Activated CD8-positive, alpha-beta T cell treated with anti-CD3 and anti-CD28 coated beads, Interleukin-2, amount 10 ng/mL, durations not matched to agents 7 days and 5 days (primary cell): ENCODE measurements around the gene SZT2. TPM values are rescaled to one million over a fixed set of nuclear protein-coding genes. Genes with fewer than 3 reads are reported as not detected.
A peak's percentile ranks its signal among the peaks of the same experiment; 100 is the strongest.

Experiments
- ATAC-seq: fragments of 150-1000 bp; cut with Tn5 transposase; one replicate; pipeline ENCODE4 v1.10.0; 2021; ENCODE audit warnings: moderate library complexity
- CTCF ChIA-PET: fragments of 350-600 bp; sonication (Branson Sonifier 250); formaldehyde crosslinking; loops from one replicate; lab custom pipeline; 2021; ENCODE audit warnings: antibody characterized with exemption; lab: Charles Lee
- POLR2A ChIA-PET: fragments of 350-600 bp; sonication (Branson Sonifier 250); formaldehyde crosslinking; loops from one replicate; lab custom pipeline; 2021; ENCODE audit warnings: antibody characterized with exemption; lab: Charles Lee
- DNase-seq: peaks from one replicate; pipeline ENCODE4 v3.0.0-alpha.2; 2020
- H3K27ac Mint-ChIP-seq: one replicate; pipeline ENCODE4 v1.8.0; 2021; ENCODE audit warnings: mild to moderate bottlenecking, mixed read lengths
- H3K27me3 Mint-ChIP-seq: one replicate; pipeline ENCODE4 v1.8.0; 2021; ENCODE audit warnings: low read depth, mixed read lengths
- H3K36me3 Mint-ChIP-seq: one replicate; pipeline ENCODE4 v1.8.0; 2021; ENCODE audit warnings: low read depth, mixed read lengths
- H3K4me1 Mint-ChIP-seq: one replicate; pipeline ENCODE4 v1.8.0; 2021; ENCODE audit warnings: low read depth, mixed read lengths
- H3K4me3 Mint-ChIP-seq: one replicate; pipeline ENCODE4 v1.8.0; 2021; ENCODE audit warnings: mild to moderate bottlenecking, mixed read lengths
- H3K9me3 Mint-ChIP-seq: one replicate; pipeline ENCODE4 v1.8.0; 2022; ENCODE audit warnings: mixed read lengths; ENCODE audit not compliant: insufficient read depth
- total RNA-seq, 2 experiments: library from RNA; stranded (reverse); gene quantifications; one replicate each; pipeline ENCODE4 v1.2.3, GENCODE V29; 2021

The SZT2 gene
- 10 to 100 TPM; 57.2 to 58.3 TPM for total RNA-seq

DNA sequence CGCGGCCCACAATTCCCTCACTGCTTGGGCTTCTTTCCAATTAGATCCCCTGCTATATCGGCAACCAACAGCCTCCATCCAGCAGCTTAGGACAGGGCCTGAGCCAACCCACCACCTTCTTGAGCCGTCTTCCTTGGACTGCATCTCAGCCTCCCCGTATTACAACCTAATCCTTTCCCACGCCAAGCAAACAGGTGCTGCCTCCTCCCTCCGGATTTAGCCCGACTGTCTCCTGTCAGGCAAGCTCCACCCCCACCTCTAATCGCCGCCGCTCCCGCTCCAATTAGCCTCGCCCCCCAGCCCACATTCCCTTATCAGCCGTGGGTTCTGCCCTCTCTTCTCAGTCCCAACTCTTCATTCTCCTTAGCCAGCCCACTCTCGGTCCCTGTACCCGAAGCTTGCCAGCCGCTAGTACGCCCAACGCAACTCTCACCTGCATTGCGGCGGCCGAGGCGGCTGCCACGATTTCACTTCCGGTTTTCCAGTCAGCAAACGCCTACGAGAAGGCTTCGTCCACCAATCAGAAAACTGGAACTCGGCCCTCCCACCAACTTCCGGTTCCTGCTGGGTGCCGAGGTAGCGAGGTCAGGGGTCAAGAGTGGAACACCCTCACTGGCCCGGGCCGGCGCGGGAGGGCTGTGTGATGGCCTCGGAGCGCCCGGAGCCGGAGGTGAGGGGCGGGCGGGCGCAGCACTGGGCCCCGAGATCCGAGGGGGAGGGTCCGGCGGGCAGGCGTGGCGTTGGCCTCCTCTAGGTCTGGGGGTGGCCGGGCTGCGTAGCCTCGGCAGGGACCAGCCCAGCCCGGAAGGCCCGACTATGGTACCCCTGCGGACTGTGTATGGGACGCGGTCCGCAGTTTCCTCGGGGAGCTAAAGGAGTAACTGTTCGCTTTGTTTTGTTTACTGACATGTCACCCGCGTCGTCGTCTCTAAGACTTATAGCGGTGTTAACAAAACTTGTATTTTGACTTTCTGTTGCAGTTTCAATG is at the start of gene SZT2, which contains the start of gene MED8:
TSS of gene SZT2 (plus strand) at position 574 of the 988 bp plus-strand sequence. CDS start at position 644, 70 bp downstream.
TSS of gene MED8 (minus strand) at position 475 of the 988 bp plus-strand sequence. CDS start at position 439, 36 bp downstream.
- Mint-ChIP-seq H3K27me3 (no peaks in the 10 kb centered on the region), H3K4me3 (peak within 1 kb of the TSS; percentile 100), H3K9me3 (no peaks in the 10 kb centered on the region), H3K4me1 (peaks cover 33% of the 10 kb centered on the region), H3K27ac (peak within 1 kb of the TSS; percentile 96), H3K36me3 (peaks cover 31% of the 10 kb centered on the region)
- ChIA-PET CTCF (interaction anchor here (1.0 to 2.1 kb wide), 5 partner anchors 10 to 163 kb away, joined by 3 to 14 read pairs (median 5); no protein-coding TSS in a partner anchor), POLR2A (interaction anchor here (1.0 to 3.1 kb wide), 7 partner anchors 8 to 261 kb away, joined by 3 to 17 read pairs (median 5); partner anchors contain the start of genes CDC20, ELOVL1 and KDM4A)
- DNase-seq = peak; percentile 95
- ATAC-seq = peak; percentile 96

DNA sequence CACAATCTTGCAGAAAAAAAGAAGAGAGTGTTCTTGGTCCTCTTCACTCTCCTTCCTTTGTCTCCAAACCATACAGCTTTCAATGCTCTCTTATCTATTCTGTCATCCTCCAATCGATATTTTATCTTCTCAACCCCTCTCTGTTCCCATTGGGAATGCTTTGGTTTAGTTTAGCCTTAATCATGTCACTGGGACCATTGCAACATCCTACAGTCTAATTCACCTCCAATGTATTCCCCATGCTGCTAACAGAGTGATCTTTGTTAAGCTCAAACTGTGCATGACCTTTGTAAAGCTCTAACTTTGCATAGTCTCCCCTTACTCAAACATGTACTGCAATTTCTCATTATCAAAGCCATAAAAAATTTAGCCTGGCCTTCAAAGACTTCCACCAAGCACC is 49.1 kb upstream of the SZT2 start:
- Mint-ChIP-seq H3K9me3 (no peaks in the 10 kb centered on the region), H3K27ac (no peak overlapping the region), H3K4me3 (no peak overlapping the region), H3K36me3 (no peaks in the 10 kb centered on the region), H3K4me1 (no peaks in the 10 kb centered on the region), H3K27me3 (no peaks in the 10 kb centered on the region)
- CTCF ChIA-PET = interaction anchor here (1.3 kb wide), 1 partner anchor 113 kb away, joined by 6 read pairs; no protein-coding TSS in a partner anchor
- DNase-seq (no peak), ATAC-seq (no peak)
- POLR2A ChIA-PET = no interaction called here

DNA sequence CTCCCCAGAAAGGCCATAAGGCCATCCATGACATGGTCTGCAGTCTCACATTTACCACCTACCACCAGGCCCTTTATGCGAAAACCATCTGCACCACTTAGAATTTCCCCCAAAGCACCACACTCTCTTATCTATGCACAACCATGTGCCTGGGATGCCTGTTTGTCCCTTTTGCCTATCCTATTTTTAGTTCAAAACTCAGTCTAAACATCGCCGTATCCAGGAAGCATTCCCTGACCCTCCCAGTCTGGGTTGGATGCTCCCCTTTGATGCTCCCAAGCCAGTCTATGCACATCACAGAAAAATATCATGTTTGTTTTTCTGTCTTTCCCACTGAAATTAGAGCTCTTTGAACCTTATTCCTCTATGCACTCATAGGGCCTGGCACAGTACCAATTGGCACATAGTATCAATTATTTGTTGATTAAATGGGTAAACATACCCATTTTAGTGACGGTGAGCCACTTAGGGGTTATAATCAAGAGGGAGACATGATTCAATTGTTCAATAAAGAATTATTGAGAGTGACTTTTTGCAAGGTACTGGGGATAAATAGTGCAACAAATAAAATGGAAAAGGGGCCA is 45.3 kb upstream of the SZT2 start:
- H3K9me3 Mint-ChIP-seq = no peaks in the 10 kb centered on the region
- no peak for DNase-seq
- ATAC-seq = no peak
- H3K4me3 Mint-ChIP-seq = no peak overlapping the region
- POLR2A ChIA-PET = no interaction called here
- H3K27me3 Mint-ChIP-seq = no peaks in the 10 kb centered on the region
- peaks cover 3% of the 10 kb centered on the region for H3K4me1 Mint-ChIP-seq
- no peak overlapping the region for H3K27ac Mint-ChIP-seq
- CTCF ChIA-PET = no interaction called here
- H3K36me3 Mint-ChIP-seq = no peaks in the 10 kb centered on the region

DNA sequence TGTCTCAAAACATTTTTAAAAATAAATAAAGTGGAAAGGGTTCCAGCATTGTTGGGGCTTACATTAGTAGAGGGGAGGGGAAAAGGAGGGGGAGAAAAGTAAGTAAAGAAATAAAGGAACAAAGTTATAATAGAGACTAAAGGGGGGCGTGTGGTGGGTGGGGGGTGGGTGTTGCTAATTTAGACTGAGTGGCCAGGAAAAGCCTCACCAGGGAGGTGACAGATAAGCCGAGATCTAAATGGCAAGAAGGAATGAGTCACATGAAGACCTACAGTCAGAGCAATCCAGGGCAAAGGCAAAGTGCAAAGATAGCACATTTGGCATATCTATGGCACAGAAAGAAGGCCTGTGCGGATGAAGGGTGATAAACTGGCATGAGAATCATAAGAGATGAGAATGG is 44.6 kb upstream of the SZT2 start:
- peaks cover 10% of the 10 kb centered on the region for H3K4me1 Mint-ChIP-seq
- ATAC-seq = no peak
- no peaks in the 10 kb centered on the region for H3K9me3 Mint-ChIP-seq
- ChIA-PET CTCF (no interaction called here), POLR2A (no interaction called here)
- H3K4me3 Mint-ChIP-seq = no peak overlapping the region
- DNase-seq = no peak
- H3K36me3 Mint-ChIP-seq = no peaks in the 10 kb centered on the region
- no peaks in the 10 kb centered on the region for H3K27me3 Mint-ChIP-seq
- no peak overlapping the region for H3K27ac Mint-ChIP-seq

DNA sequence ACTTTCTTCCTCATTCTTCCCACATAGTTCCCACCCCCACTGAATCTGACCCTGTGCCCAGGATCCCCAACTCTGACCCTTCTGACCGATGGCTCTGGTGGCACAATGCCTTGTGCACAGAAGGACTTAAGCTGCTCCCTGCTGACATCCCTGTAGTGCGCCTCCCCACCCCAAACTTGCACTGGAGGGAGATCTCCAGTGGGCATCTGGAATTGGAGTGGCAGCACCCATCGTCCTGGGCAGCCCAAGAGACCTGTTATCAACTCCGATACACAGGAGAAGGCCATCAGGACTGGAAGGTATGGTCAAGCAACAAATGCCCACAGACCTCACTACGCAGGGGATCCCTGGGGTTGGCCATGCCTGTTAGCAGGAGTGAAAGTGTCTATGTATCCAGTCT is 43.1 kb upstream of the SZT2 start:
- peaks cover 12% of the 10 kb centered on the region for H3K4me1 Mint-ChIP-seq
- no peaks in the 10 kb centered on the region for H3K27me3 Mint-ChIP-seq
- DNase-seq (no peak), ATAC-seq (no peak)
- H3K4me3 Mint-ChIP-seq = no peak overlapping the region
- no peaks in the 10 kb centered on the region for H3K36me3 Mint-ChIP-seq
- ChIA-PET CTCF (no interaction called here), POLR2A (no interaction called here)
- H3K27ac Mint-ChIP-seq = no peak overlapping the region
- H3K9me3 Mint-ChIP-seq = no peaks in the 10 kb centered on the region

DNA sequence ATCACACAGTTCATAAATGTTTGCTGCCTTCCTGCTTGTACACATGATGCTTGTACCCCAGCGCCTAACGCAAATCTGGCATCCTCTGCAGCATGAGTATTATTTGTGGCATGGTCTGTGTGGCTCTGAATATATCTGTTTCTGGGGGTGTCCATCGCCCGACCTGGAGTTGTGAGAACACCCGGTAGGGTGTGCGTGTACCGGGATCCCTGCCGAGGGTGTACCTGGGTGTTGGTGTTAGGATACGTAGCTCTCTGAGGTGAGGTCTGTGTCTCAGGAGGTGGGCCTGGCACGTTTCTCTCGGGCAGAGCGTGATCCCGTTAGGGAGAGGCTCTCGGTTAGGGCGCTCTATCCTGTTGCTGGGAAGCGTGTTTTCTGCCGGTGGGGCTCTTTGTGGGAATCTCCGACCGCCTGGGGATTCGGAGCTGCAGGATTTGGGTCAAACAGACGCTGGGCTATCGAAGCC is 41.3 kb upstream of the SZT2 start:
- ChIA-PET POLR2A (interaction anchor here (0.9 kb wide), 1 partner anchor 65 kb away, joined by 3 read pairs; no protein-coding TSS in a partner anchor), CTCF (no interaction called here)
- Mint-ChIP-seq H3K9me3 (no peaks in the 10 kb centered on the region), H3K27ac (no peak overlapping the region), H3K36me3 (no peaks in the 10 kb centered on the region), H3K4me3 (peak overlapping the region; percentile 27), H3K27me3 (no peaks in the 10 kb centered on the region), H3K4me1 (peaks cover 17% of the 10 kb centered on the region)
- ATAC-seq = no peak
- DNase-seq = no peak

DNA sequence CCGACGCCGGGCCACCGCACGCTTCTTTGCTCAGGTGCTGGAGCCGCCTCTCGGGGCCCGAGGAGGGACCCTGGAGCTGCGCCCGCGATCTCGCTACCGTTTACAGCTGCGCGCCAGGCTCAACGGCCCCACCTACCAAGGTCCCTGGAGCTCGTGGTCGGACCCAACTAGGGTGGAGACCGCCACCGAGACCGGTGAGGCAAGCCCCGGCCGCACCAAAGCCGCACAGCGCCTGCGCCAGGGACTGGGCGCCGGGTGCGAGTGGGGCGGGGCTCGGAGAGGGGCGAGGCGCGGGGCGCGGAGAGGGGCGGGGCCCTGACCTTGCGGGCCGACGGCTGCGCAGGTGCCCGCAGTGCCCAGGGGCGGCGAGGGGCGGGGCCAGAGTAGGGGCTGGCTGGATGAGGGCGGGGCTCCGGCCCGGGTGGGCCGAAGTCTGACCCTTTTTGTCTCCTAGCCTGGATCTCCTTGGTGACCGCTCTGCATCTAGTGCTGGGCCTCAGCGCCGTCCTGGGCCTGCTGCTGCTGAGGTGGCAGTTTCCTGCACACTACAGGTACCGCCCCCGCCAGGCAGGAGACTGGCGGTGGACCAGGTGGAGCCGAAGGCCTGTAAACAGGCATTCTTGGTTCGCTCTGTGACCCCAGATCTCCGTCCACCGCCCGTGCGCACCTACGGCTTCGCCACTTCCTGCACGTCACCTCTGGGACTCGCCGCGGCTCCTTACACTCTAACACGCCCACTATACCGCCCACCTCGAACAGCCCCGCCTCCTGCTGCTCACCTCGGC is 40.7 kb upstream of the SZT2 start:
- ATAC-seq = peak; percentile 84
- no peaks in the 10 kb centered on the region for H3K27me3 Mint-ChIP-seq
- no peaks in the 10 kb centered on the region for H3K9me3 Mint-ChIP-seq
- ChIA-PET CTCF (no interaction called here), POLR2A (interaction anchor here (0.9 kb wide), 1 partner anchor 66 kb away, joined by 3 read pairs; no protein-coding TSS in a partner anchor)
- H3K27ac Mint-ChIP-seq = peak overlapping the region; percentile 89
- peaks cover 17% of the 10 kb centered on the region for H3K4me1 Mint-ChIP-seq
- H3K36me3 Mint-ChIP-seq = no peaks in the 10 kb centered on the region
- DNase-seq = peak; percentile 81
- peak overlapping the region; percentile 75 for H3K4me3 Mint-ChIP-seq

DNA sequence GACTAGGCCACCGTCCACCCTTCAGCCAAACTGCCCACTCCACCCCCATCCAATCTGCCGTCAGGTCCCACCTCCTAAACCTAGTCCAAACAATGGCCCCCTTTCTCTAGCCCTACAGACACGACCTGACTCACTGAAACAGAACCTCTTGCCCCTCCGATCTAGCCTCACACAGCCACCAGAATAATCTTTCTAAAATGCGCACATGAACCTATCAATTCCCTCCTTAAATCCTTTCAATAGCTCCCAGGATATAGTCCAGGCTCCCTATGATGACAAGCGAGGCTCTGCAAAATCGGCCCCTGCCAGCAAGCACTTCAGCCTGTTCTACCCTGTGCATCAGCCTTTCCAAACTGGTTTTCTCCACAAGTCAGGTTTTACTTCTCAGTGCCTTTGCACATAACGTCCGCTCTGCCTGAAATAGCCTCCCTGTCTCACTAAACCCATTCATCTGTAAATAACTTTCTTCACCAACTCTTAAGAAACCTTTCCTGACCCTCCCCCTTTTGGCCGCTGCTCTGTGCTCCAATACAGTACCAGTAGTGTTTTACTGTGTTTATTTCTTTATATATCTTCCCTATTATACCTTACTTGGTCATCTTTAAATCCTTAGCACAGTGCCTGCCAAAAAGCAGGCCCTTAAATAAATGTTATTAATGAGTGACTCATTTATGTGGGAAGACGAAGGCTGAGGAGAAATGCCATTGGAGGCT is 39.9 kb upstream of the SZT2 start:
- no peaks in the 10 kb centered on the region for H3K27me3 Mint-ChIP-seq
- ATAC-seq (no peak), DNase-seq (no peak)
- ChIA-PET POLR2A (no interaction called here), CTCF (no interaction called here)
- H3K36me3 Mint-ChIP-seq = peaks cover 3% of the 10 kb centered on the region
- H3K4me1 Mint-ChIP-seq = peaks cover 17% of the 10 kb centered on the region
- H3K9me3 Mint-ChIP-seq = no peaks in the 10 kb centered on the region
- peak overlapping the region; percentile 75 for H3K4me3 Mint-ChIP-seq
- H3K27ac Mint-ChIP-seq = peak overlapping the region; percentile 89

DNA sequence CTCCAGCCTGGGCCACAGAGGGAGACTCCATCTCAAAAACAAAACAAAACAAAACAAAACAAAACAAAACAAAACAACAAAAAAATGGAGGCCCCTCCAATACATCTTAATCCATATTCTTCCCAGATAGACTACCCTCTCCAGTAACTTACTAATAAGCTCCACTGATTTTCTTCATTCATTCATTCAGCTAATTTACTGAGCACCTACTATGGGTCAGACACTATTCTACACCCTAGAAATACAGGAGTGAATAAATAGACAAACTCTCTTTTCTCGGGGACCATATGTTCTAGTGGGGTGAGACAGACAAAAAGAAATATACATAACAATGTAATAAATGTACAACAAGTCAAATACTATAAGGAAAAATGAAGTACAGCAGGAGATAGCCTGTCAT is 38.7 kb upstream of the SZT2 start:
- ChIA-PET POLR2A (no interaction called here), CTCF (no interaction called here)

DNA sequence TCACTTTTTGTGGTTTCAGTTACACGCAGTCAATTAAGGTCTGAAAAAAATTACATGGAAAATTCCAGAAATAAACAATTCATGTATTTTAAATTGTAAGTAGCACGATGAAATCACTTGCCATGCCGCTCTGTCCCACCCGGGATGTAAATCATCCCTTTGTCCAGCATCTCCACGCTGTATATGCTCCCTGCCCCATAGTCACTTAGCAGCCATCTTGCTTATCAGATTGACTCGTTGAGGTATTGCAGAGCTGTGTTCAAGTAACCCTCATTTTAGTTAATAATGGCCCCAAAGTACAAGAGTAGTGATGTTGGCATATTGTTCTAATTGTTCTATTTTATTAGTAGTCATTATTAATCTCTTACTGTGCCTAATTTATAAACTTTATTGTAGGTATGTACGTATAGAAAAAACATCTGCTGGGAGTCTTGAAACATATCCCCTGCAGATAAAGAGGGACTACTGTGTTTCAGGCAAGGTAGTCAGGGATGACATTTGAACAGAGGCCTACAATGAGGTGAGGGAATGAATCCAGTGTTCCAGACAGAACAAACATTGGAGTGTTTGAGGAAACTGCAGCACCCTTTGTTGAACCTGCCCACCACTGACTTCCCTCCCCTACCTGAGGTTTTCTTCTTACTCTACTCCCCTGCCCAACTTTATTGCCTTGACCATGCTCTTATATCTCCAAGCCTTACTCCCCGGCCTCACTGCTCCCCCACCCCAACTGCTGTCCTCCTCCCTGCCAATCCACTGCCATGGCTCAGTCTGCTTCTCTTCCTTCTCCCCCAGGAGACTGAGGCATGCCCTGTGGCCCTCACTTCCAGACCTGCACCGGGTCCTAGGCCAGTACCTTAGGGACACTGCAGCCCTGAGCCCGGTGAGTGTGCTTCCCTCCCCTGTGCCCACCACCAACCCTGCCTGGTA is 38.0 kb upstream of the SZT2 start:
- POLR2A ChIA-PET = no interaction called here
- H3K27ac Mint-ChIP-seq = no peak overlapping the region
- no peaks in the 10 kb centered on the region for H3K27me3 Mint-ChIP-seq

More for the DNA sequence above, 38.7 kb upstream of the SZT2 start:
- ATAC-seq = no peak
- Mint-ChIP-seq H3K4me3 (no peak overlapping the region), H3K27me3 (no peaks in the 10 kb centered on the region), H3K36me3 (peaks cover 6% of the 10 kb centered on the region), H3K27ac (no peak overlapping the region), H3K9me3 (no peaks in the 10 kb centered on the region), H3K4me1 (peaks cover 17% of the 10 kb centered on the region)
- no peak for DNase-seq

More for the DNA sequence above, 38.0 kb upstream of the SZT2 start:
- Mint-ChIP-seq H3K9me3 (no peaks in the 10 kb centered on the region), H3K4me1 (peaks cover 17% of the 10 kb centered on the region), H3K4me3 (no peak overlapping the region), H3K36me3 (peaks cover 7% of the 10 kb centered on the region)
- DNase-seq (no peak), ATAC-seq (no peak)
- CTCF ChIA-PET = interaction anchor here (0.8 kb wide), 1 partner anchor 17 kb away, joined by 4 read pairs; the partner anchor contains the start of gene ELOVL1
